PC-3 (cell line): ENCODE measurements around the gene DISC1.

ENCODE experiments used
- CTCF ChIP-seq: fragments of 300-600 bp; sonication (generic); conservative IDR thresholded peaks from 2 replicates; pipeline ENCODE4 v1.5.1; 2017; ENCODE audit warnings: antibody characterized with exemption, low read depth, mild to moderate bottlenecking, low read length
- EZH2phosphoT487 ChIP-seq: fragments of 300-600 bp; sonication (generic); IDR thresholded peaks from 2 replicates; pipeline ENCODE4 v1.6.1; 2018; ENCODE audit warnings: mild to moderate bottlenecking, antibody characterized with exemption, low read length, borderline replicate concordance

GRCh38 chr1:231591466-231591865 is 35.1 kb upstream of the DISC1 start:
- TF ChIP-seq CTCF (no peak), EZH2phosphoT487 (no peak)
